Stimulated activated CD8-positive, alpha-beta memory T cell treated with anti-CD3 and anti-CD28 coated beads, Interleukin-12 subunit alpha, Interleukin-12 subunit beta, amount 100 ng/mL, for 1 hour (primary cell): Measurements from ENCODE around the gene HS3ST3A1.
"Not testable (repeated sequence)": the region's sequence is repeated elsewhere in the genome, so short reads cannot be mapped to it uniquely, and the experiment has no call there.

ENCODE experiments used
- DNase-seq: peaks from one replicate; pipeline ENCODE4 v3.0.0-alpha.2; 2020; ENCODE audit warnings: low read depth

HS3ST3A1 gene

GRCh38 chr17:13575922-13576419, 25.8 kb downstream of the HS3ST3A1 start:
- DNase-seq: no peak

- DNase-seq: no peak
Measured at GRCh38 chr17:13575466-13575865, 26.3 kb downstream of the HS3ST3A1 start.

GRCh38 chr17:13572581-13572980, 29.1 kb downstream of the HS3ST3A1 start:
- no peak for DNase-seq

- no peak for DNase-seq
Measured at GRCh38 chr17:13569398-13570123, 32.2 kb downstream of the HS3ST3A1 start.

GRCh38 chr17:13568582-13569397, 32.9 kb downstream of the HS3ST3A1 start:
- DNase-seq: no peak

DNA sequence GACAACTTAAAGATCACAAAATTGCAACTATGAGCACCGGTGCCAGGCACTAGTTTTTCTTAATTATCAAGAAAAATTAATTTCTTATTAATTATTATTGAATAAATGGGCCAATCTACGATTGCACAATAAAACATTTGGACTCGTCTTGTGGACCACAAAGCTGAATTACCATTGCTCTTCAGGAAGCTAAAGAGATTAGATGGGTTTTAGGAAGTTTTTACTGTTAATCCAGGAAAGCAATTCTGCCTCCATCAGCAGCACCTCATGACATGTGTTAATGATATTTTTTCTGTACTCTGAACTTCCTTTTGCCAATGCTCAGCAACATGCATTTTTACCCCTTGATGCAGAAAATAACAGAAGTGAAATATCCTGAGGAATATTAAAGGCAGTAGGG, 37.9 kb downstream of the HS3ST3A1 start:
- DNase-seq: no peak

DNA sequence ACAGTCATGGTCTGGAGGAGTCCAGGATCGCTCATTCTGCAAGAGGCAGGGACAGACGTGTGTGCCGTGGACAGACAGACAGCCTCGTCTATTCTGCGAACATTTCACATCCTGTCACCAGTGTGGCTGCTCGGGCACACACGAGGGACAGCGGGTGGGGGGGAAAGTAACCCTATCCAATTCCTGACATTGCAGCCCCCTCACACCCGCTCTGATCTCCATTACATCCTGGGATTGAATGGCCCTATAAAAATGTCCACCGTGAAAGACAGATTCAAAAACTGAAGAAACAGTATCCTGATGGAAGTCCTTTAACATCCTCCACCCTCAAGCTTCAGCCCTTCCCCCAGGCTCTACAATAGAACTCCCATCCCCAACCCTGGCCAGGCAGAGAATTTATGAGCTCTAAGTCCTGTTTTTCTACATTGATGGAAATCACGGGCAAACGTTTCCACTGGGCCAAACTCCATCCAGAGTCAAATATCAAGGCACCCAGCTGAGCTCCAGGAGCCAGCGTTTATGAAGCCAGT, 39.4 kb downstream of the HS3ST3A1 start:
- DNase-seq: no peak

DNA sequence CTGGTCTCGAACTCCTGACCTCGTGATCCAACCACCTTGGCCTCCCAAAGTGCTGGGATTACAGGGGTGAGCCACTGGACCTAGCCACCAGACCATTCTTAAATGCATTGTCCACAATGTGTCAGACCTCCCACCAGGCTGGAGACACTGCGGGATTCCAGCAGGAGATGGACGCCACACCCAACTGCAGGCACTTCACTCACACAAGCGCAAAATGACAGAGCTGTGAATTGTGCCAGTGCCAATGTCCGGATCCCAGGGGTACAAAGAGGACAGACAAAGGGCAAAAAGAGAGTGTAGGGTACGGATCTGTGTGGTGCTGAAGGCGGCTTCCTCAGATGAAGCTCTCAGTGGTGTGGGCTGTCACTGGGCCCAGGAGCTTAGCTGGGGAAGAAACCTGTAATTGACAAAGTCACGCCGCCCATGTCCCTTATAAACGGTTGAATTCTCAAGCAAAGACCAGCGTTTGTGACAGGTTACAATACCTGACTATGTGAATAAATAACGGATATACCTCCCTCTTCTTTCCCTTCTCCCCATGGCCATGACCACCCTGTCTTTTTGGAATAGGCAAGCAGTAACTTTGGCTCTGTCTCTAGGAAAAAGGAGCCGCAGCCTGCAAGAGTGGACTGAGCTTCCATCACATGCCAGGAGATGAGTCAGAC, 40.0 kb downstream of the HS3ST3A1 start:
- no peak for DNase-seq

DNA sequence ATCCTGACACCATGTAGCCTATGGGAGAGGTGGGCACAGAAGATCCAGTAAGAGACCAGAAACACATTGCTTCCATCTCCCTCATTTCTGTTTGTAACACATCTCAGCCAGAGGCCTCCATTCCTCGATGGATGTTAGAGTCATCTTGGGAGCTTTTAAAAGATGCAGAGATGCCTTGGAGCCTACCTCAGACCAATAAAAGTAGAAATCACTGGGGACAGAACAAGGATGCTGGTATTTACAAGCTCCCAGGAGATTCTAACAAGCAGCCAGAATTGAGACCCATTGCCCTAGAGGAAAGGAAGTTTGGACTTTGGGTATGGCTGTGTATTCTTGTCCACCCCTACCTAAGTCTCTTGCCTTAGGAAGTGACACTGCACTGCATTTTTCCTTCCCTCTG, 40.8 kb downstream of the HS3ST3A1 start:
- no peak for DNase-seq

DNA sequence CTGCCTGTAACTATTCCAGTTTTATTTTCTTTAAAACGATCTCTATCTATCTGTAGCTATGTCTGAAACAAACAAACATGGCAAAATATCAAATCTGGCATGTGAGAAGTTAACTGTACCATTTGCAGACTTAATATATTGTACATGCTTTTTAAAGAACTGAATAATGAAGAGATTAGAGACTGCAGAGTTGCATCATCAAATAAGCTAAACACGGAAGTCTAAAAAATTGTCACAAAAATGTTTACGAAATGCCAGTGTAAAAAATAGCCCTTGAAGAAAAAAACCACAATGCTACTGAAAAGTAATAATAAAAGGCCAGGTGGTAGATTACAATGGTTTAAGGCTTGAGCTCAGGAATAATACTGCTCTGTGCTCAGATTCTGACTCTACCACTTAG, 43.1 kb downstream of the HS3ST3A1 start:
- DNase-seq: no peak

GRCh38 chr17:13557077-13557476, 44.7 kb downstream of the HS3ST3A1 start:
- DNase-seq: no peak

DNA sequence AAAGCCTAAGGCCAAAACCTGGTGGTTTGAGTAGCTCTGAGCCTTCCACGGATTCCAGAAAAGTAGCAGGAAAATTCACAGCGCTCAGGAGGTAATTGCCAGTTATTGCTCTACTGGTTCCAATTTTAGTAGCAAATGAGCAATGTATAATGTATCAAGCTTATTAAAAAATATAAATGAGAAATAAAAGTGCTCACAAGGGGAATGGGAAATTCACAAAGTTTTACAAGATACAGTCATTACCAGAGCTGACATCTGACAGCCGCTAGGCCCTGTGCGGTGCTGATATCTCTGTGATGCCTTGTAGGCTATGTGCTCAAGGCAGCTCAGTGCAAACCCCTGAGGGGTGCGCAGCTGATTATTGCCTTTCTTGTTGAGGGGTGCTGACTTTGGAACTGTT, 47.5 kb downstream of the HS3ST3A1 start:
- DNase-seq: no peak

DNA sequence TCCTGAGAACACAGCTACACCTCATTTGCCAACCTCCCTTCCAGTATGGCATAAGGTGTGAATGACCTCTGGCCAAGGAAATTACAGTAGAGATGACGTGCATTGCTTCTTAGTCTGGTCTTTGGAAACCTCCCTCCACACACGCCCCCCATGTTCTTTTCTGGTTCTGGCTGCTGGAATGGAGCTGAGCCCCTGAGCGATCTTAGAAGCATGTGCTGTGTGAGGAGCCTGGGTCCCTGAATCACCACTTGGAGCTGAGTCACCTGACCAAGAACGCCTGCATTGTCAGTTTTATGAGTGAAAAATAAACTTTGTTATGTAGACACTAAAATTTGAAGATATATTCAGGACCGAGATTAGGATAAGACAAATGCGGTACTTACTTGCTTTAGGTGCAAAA, 51.4 kb downstream of the HS3ST3A1 start:
- no peak for DNase-seq

GRCh38 chr17:13548576-13548975, 53.2 kb downstream of the HS3ST3A1 start:
- not testable (repeated sequence) for DNase-seq

DNA sequence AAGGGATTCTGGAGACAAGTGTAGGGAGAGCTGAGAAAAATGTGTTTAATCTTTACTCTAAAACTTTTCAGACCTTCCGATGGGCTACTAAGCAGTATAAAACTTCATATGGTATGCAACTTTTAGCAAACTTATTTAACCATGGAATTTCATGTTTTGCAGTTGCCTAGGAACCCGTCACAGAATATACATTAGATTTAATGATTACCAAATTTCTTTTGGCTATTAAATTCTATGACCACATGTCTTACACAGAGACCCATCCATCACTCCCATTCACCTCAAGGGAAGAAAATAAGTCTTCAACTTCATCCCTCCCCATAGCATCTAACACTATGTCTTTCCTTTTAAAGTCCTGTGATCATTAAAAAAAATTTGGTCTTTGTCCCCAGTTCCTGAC, 54.9 kb downstream of the HS3ST3A1 start:
- no peak for DNase-seq

DNA sequence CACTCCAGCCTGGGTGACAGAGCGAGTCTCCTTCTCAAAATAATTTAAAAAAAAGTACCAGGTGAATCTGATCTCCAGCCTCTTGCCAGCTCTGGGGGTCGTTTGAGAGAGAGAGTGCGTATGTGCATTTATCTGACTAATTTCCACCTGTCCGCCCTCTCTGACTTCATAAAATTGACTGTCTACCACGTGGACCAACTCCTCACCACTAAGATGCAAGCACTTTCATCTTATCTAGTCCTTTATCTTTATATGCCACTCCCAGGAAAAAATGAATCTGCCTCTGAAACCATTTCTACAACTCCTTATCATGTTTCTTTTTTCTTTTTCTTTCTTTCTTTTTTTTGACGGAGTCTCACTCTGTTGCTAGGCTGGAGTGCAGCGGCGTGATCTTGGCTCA, 55.8 kb downstream of the HS3ST3A1 start:
- no peak for DNase-seq

GRCh38 chr17:13544765-13545164, 57.0 kb downstream of the HS3ST3A1 start:
- no peak for DNase-seq

DNA sequence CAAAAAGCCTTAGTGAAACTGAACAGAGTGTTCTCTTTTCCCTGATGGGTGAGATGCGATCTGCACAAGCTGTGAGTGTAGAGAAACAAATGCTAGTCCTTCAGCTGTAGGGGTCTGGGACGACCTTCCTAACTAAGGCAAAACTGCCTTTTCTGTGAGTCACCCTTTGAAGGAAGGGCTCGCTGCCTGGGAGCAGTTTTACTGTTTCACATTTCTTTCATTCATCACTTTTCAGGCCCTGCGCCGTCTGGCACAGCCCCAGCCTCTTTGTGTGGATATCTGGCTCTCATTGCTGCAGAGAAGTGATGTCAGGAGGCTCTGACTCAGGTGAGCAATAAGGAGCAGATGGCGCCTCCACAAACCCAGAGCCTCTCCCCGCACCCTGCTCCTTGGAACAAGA, 57.4 kb downstream of the HS3ST3A1 start:
- DNase-seq: no peak

- DNase-seq: no peak
Measured at GRCh38 chr17:13542636-13543035, 59.1 kb downstream of the HS3ST3A1 start.

GRCh38 chr17:13541032-13541480, 60.7 kb downstream of the HS3ST3A1 start:
- DNase-seq: no peak

DNA sequence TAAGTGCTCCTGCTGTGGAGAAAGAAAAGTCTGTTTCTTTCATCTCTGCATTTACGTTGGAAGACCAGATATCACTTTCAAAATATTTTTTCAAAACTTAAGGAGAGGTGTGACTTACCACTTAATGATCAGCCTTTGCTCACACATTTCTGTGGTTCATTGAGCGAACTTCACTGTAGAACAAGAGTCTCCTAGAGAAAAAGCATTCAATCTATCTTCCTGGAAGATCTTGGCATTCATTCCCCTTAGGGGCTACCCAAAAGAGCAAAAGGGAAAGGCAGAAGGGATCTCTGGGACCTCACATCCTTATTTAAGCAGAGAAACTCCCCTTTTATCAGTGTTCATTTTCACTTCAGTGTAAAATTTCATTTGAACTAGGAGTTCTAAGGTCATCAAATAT, 61.2 kb downstream of the HS3ST3A1 start:
- no peak for DNase-seq

DNA sequence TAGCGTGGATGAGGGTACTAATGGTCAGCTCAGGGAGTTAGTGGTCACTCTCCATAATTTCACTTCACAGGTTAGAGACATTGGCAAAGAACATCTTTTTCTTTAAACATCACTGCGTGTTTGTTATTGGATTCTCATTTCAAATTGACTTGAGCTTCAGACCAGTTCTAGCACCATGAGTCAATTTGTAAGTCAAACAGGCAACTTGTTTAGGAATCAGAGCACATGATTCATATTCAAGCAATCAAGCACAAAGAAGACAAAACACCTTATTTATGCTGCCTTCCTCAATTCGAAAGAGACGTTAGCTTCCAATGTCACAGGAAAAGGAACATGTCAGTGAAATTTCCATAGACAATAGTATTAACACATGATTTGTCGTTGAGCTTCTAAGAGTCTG, 62.3 kb downstream of the HS3ST3A1 start:
- no peak for DNase-seq
